ENCODE results near the gene NMRAL1.

DNA sequence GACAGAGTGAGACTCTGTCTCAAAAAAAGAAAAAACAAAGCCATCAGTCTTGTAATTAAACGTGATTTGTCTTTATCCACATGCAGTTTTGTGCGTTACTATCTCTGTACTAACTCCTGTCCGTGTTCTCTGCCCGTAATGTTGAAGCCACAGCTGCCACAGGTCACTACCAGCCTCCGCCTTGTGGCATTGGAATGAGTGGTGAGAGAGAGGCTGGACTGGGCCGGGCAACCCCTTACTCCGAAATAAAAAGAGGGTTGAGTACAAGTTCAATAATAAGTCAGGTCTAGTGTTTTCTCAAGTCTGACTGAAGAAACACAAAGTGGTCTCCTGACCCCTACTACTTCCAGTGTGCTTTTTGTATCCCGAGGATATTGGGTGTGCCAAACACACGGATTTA lies 43.4 kb downstream of the NMRAL1 start:
- TF ChIP-seq EZH2phosphoT487 (IDR thresholded peaks at IDR 0.05; ENCODE audit: low read depth) = no peak
- TF ChIP-seq, protein P1, sequence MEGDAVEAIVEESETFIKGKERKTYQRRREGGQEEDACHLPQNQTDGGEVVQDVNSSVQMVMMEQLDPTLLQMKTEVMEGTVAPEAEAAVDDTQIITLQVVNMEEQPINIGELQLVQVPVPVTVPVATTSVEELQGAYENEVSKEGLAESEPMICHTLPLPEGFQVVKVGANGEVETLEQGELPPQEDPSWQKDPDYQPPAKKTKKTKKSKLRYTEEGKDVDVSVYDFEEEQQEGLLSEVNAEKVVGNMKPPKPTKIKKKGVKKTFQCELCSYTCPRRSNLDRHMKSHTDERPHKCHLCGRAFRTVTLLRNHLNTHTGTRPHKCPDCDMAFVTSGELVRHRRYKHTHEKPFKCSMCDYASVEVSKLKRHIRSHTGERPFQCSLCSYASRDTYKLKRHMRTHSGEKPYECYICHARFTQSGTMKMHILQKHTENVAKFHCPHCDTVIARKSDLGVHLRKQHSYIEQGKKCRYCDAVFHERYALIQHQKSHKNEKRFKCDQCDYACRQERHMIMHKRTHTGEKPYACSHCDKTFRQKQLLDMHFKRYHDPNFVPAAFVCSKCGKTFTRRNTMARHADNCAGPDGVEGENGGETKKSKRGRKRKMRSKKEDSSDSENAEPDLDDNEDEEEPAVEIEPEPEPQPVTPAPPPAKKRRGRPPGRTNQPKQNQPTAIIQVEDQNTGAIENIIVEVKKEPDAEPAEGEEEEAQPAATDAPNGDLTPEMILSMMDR (IDR thresholded peaks at IDR 0.05; ENCODE audit: low read depth, low read length) = no peak

Measured in OCI-LY3 (cell line).